Activated CD4-positive, alpha-beta memory T cell treated with anti-CD3 and anti-CD28 coated beads for 36 hours (primary cell): Measurements from ENCODE around the gene MUC2. TPM values are rescaled to one million over a fixed set of nuclear protein-coding genes. Genes with fewer than 3 reads are reported as not detected.

ENCODE experiments used
- CTCF ChIA-PET: fragments of 350-600 bp; sonication (Branson Sonifier 250); formaldehyde crosslinking; loops from one replicate; lab custom pipeline; 2021; ENCODE audit warnings: antibody characterized with exemption, inconsistent platforms; lab: Charles Lee
- POLR2A ChIA-PET: fragments of 350-600 bp; sonication (Branson Sonifier 250); formaldehyde crosslinking; loops from one replicate; lab custom pipeline; 2021; ENCODE audit warnings: antibody characterized with exemption; lab: Charles Lee
- DNase-seq: peaks from one replicate; pipeline ENCODE4 v3.0.0-alpha.2; 2020
- H3K27ac Mint-ChIP-seq: one replicate; pipeline ENCODE4 v1.8.0; 2021; ENCODE audit warnings: mixed read lengths
- H3K27me3 Mint-ChIP-seq: one replicate; pipeline ENCODE4 v1.8.0; 2021; ENCODE audit warnings: mixed read lengths
- H3K36me3 Mint-ChIP-seq: one replicate; pipeline ENCODE4 v1.8.0; 2021; ENCODE audit warnings: mixed read lengths
- H3K4me1 Mint-ChIP-seq: one replicate; pipeline ENCODE4 v1.8.0; 2021; ENCODE audit warnings: low read depth, mixed read lengths
- H3K4me3 Mint-ChIP-seq: one replicate; pipeline ENCODE4 v1.8.0; 2021; ENCODE audit warnings: mild to moderate bottlenecking, mixed read lengths
- H3K9me3 Mint-ChIP-seq: one replicate; pipeline ENCODE4 v1.8.0; 2021; ENCODE audit warnings: mixed read lengths
- intact Hi-C: fragments of 100-400 bp; cut with micrococcal nuclease; formaldehyde crosslinking; loops from one replicate; pipeline ENCODE4 v1.15.1; 2023
- total RNA-seq, 2 experiments: library from RNA; stranded (reverse); gene quantifications; one replicate each; pipeline ENCODE4 v1.2.3, GENCODE V29; 2021

The MUC2 gene
- total RNA-seq, 2 experiments from 2014 or later: not detected

GRCh38 chr11:1121813-1122663 is 47.4 kb downstream of the MUC2 start:
- no peaks in the 10 kb centered on the region for H3K36me3 Mint-ChIP-seq
- H3K27ac Mint-ChIP-seq: no peak overlapping the region
- CTCF ChIA-PET: no interaction called here
- no peaks in the 10 kb centered on the region for H3K4me1 Mint-ChIP-seq
- no peak overlapping the region for H3K4me3 Mint-ChIP-seq
- peak; percentile 6 for DNase-seq
- POLR2A ChIA-PET: no interaction called here
- no peaks in the 10 kb centered on the region for H3K9me3 Mint-ChIP-seq
- H3K27me3 Mint-ChIP-seq: peaks cover 2% of the 10 kb centered on the region
- intact Hi-C loops: no loop called here

DNA sequence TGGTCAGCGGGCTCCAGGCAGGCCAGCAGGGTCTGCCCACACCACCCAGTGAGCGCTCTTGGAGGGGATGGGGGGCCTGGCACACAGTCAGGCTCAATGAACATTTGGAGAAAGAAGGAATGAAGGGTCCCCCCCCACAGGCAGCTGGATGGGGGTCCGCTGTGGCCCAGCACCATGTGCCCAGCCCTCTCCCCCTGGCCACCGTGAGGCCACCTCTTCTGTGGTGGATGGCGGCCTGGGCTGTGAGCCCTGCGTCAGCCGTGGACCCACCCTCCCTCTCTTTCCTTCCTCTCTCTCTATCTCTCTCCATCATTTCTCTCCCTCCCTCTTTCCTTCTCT is 48.0 kb downstream of the MUC2 start:
- Mint-ChIP-seq H3K27ac (no peak overlapping the region), H3K4me3 (no peak overlapping the region), H3K4me1 (no peaks in the 10 kb centered on the region), H3K36me3 (no peaks in the 10 kb centered on the region), H3K27me3 (peaks cover 2% of the 10 kb centered on the region), H3K9me3 (no peaks in the 10 kb centered on the region)
- DNase-seq: no peak
- intact Hi-C loops: no loop called here
- ChIA-PET CTCF (no interaction called here), POLR2A (no interaction called here)

DNA sequence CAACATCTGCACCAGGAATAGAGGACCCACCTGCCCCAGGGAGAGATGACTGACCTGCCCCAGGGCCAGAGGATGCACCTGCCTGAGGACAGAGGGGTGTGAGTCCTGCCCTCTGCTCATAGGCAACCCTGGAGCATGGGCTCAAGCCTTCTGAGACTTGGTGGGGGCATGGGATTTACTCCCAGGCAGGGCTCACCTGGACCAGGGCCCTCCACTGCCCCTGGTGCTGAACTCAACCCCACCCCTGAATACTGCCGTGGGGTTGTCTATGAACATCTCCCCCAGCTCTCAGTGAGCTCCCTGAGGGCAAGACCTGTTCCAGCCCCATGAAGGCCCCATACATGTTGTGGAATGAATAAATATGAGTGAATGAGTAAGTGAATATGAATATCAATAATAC is 49.3 kb downstream of the MUC2 start:
- peak; percentile 9 for DNase-seq
- Mint-ChIP-seq H3K36me3 (no peaks in the 10 kb centered on the region), H3K27ac (no peak overlapping the region), H3K4me1 (no peaks in the 10 kb centered on the region), H3K27me3 (peaks cover 4% of the 10 kb centered on the region), H3K4me3 (no peak overlapping the region), H3K9me3 (no peaks in the 10 kb centered on the region)
- POLR2A ChIA-PET: no interaction called here
- CTCF ChIA-PET: no interaction called here
- intact Hi-C loops: no loop called here

Other genes starting within 250 kb of the MUC2 start
- gene CRACR2B, start 247.0 kb upstream of the MUC2 start, total RNA-seq: 1 to 10 TPM; 1.8 to 2.3 TPM
- gene CD151, start 241.9 kb upstream of the MUC2 start, total RNA-seq: 10 to 100 TPM; 40.2 to 40.9 TPM
- gene POLR2L, start 232.3 kb upstream of the MUC2 start, total RNA-seq: 10 to 100 TPM; 70.4 to 74.0 TPM
- 1 to 10 TPM; 5.2 to 5.3 TPM for gene TSPAN4, start 232.0 kb upstream of the MUC2 start, total RNA-seq
- 10 to 100 TPM; 61.5 to 61.6 TPM for gene CHID1, start 164.1 kb upstream of the MUC2 start, total RNA-seq
- 10 to 100 TPM; 42.8 to 44.1 TPM for gene AP2A2, start 149.0 kb upstream of the MUC2 start, total RNA-seq
- gene MUC6, start 38.2 kb upstream of the MUC2 start, total RNA-seq: not detected
- not detected for gene MUC5AC, start 83.1 kb downstream of the MUC2 start, total RNA-seq
- not detected for gene MUC5B, start 148.2 kb downstream of the MUC2 start, total RNA-seq
- 10 to 100 TPM; 30.0 to 32.1 TPM for gene TOLLIP, start 234.8 kb downstream of the MUC2 start, total RNA-seq